ENCODE data around the gene CDHR2.

Gene CDHR2

DNA sequence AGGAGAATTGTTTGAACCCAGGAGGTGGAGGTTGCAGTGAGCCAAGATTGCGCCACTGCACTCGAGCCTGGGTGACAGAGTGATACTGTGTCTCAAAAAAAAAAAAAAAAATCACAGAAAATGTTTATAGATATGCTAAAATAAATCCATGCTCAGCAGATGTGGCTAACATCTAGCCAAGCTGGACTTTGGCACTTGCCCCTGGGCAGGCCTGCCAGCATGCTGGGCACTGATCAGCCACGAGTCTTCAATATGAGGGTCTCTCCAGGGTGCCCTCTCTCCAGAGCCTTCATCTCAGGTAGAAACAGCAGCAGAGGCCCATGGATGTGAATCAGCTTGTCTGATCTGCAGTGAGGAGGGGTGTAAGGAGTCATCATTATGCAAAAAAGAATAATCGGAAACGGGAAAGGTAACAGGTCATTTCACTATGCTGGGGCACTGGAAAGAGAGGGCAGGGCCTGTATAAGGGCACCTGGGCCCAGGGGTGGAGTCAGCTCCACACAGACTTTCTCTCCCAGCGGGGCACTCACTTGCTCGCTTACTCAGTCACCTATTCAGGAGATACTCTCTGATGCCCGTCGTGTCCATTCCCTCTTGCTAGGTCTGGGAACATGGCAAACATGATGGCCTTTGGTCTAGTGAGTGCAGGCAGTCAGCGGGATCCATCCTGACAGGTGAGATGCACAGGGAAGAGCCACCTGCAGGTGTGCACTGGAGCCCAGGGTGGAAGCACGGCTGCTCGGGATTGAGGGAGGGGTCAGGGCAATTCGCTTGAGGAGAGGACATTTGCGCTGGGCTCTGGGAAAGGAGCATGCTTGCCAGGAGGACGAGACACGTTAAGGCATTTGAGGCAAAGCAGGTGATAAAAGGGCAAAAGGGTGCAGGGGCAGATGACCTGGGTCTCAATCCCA lies 29.1 kb upstream of the CDHR2 start:
- Histone ChIP-seq H3K27ac (ENCODE audit: extremely low read depth, low read depth, low read length) (no peak overlapping the region), H3K4me3 (ENCODE audit: low read depth, low read length) (no peak overlapping the region), H3K9me3 (ENCODE audit: control insufficient read depth, insufficient read depth, low read depth, low read length) (no peaks in the 10 kb centered on the region), H3K4me1 (ENCODE audit: control insufficient read depth, insufficient read depth, low read length) (no peaks in the 10 kb centered on the region), H3K36me3 (ENCODE audit: control insufficient read depth in 2 of 2, insufficient read depth in 1 of 2, low read length in 2 of 2) (no peaks in the 10 kb centered on the region)
- TF ChIP-seq ZNF175 (tag by site-specific recombination; IDR thresholded peaks at IDR 0.05) (no peak), ZNF596 (tag by site-specific recombination; IDR thresholded peaks at IDR 0.05) (no peak), ZNF830 (tag by site-specific recombination; IDR thresholded peaks at IDR 0.05; ENCODE audit: low read depth) (no peak), ZNF19 (tag by site-specific recombination; IDR thresholded peaks at IDR 0.05; ENCODE audit: low read depth) (no peak), ZNF704 (tag by site-specific recombination; IDR thresholded peaks at IDR 0.05) (no peak), ZNF433 (tag by site-specific recombination; IDR thresholded peaks at IDR 0.05; ENCODE audit: low read depth) (no peak), ZNF747 (tag by site-specific recombination; IDR thresholded peaks at IDR 0.05) (no peak), ZNF112 (tag by site-specific recombination; IDR thresholded peaks at IDR 0.05) (no peak), ZNF624 (tag by site-specific recombination; IDR thresholded peaks at IDR 0.05) (no peak), ZNF221 (tag by site-specific recombination; IDR thresholded peaks at IDR 0.05; ENCODE audit: borderline replicate concordance) (no peak), ZNF138 (tag by site-specific recombination; IDR thresholded peaks at IDR 0.05; ENCODE audit: borderline replicate concordance) (no peak), ZNF843 (tag by site-specific recombination; IDR thresholded peaks at IDR 0.05) (no peak), TCF7L2 (IDR thresholded peaks at IDR 0.05; ENCODE audit: borderline replicate concordance, low read depth, low read length) (no peak), ZNF548 (tag by site-specific recombination; IDR thresholded peaks at IDR 0.05) (no peak)
- POLR2A ChIA-PET = interaction anchor here (0.6 kb wide), 1 partner anchor 79 kb away, joined by 3 read pairs; no protein-coding TSS in a partner anchor
- CTCF ChIA-PET = no interaction called here

GRCh38 chr5:176521286-176521685 lies 27.9 kb upstream of the CDHR2 start:
- POLR2A ChIA-PET = no interaction called here
- CTCF ChIA-PET = interaction anchor here (0.5 kb wide), 1 partner anchor 28 kb away, joined by 3 read pairs; no protein-coding TSS in a partner anchor
- H3K4me1 ChIP-seq (ENCODE audit: control insufficient read depth, insufficient read depth, low read length) = no peaks in the 10 kb centered on the region
- no peaks in the 10 kb centered on the region for H3K9me3 ChIP-seq (ENCODE audit: control insufficient read depth, insufficient read depth, low read depth, low read length)
- H3K36me3 ChIP-seq (ENCODE audit: control insufficient read depth in 2 of 2, insufficient read depth in 1 of 2, low read length in 2 of 2) = no peaks in the 10 kb centered on the region; a peak in 1 of 3 replicates
- no peak overlapping the region for H3K27ac ChIP-seq (ENCODE audit: extremely low read depth, low read depth, low read length)
- no peak for TF ChIP-seq ZNF76 (tag by site-specific recombination; IDR thresholded peaks at IDR 0.05; ENCODE audit: borderline replicate concordance, low read depth)
- TF ChIP-seq ZNF558 (tag by site-specific recombination; IDR thresholded peaks at IDR 0.05) = no peak
- TF ChIP-seq ZNF350 (tag by site-specific recombination; IDR thresholded peaks at IDR 0.05) = no peak
- TF ChIP-seq ZNF146 (tag by site-specific recombination; IDR thresholded peaks at IDR 0.05) = no peak
- no peak for TF ChIP-seq ZNF624 (tag by site-specific recombination; IDR thresholded peaks at IDR 0.05)
- TF ChIP-seq ZNF121 (tag by site-specific recombination; IDR thresholded peaks at IDR 0.05) = no peak
- H3K4me3 ChIP-seq (ENCODE audit: low read depth, low read length) = no peak overlapping the region

DNA sequence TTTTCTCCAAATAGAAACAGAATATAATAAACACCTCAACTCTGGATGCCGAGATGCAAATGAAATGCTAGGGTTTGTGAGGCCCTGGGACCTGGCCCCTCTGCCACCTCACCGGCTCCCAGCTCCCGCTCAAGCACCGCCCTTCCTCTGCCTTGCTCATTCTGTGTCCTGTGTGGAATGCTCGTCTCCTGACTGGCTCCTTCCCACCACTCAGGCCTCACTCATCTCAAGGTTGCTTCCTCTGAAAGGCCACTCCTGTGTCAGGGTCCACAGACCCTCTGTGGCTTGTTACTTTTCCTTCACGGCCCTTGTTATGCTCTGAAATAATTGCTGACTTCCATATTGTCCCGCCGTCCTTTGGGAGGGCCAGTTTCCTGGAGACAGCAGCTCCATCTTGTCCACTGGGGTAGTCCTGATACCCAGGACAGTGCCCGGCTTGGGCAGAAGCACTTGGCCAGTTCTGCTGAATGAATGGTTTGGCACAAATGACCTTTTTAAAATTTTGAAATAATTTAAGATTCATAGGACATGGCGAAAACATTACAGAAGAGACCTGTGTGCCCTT lies 27.4 kb upstream of the CDHR2 start:
- Histone ChIP-seq H3K9me3 (ENCODE audit: control insufficient read depth, insufficient read depth, low read depth, low read length) (no peaks in the 10 kb centered on the region), H3K36me3 (ENCODE audit: control insufficient read depth in 2 of 2, insufficient read depth in 1 of 2, low read length in 2 of 2) (no peaks in the 10 kb centered on the region; a peak in 1 of 3 replicates), H3K4me1 (ENCODE audit: control insufficient read depth, insufficient read depth, low read length) (no peaks in the 10 kb centered on the region), H3K4me3 (ENCODE audit: low read depth, low read length) (no peak overlapping the region), H3K27ac (ENCODE audit: extremely low read depth, low read depth, low read length) (no peak overlapping the region)
- POLR2A ChIA-PET = no interaction called here
- CTCF ChIA-PET = interaction anchor here (0.5 kb wide), 1 partner anchor 28 kb away, joined by 3 read pairs; no protein-coding TSS in a partner anchor
- TF ChIP-seq, protein P1, sequence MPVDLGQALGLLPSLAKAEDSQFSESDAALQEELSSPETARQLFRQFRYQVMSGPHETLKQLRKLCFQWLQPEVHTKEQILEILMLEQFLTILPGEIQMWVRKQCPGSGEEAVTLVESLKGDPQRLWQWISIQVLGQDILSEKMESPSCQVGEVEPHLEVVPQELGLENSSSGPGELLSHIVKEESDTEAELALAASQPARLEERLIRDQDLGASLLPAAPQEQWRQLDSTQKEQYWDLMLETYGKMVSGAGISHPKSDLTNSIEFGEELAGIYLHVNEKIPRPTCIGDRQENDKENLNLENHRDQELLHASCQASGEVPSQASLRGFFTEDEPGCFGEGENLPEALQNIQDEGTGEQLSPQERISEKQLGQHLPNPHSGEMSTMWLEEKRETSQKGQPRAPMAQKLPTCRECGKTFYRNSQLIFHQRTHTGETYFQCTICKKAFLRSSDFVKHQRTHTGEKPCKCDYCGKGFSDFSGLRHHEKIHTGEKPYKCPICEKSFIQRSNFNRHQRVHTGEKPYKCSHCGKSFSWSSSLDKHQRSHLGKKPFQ (tag by site-specific recombination; IDR thresholded peaks at IDR 0.05) = no peak
- TF ChIP-seq SALL2 (tag by site-specific recombination; IDR thresholded peaks at IDR 0.05; ENCODE audit: borderline replicate concordance) (no peak), AEBP2 (tag by site-specific recombination; IDR thresholded peaks at IDR 0.05; ENCODE audit: borderline replicate concordance) (no peak), RBAK (tag by site-specific recombination; IDR thresholded peaks at IDR 0.05) (no peak), ZNF791 (tag by site-specific recombination; IDR thresholded peaks at IDR 0.05) (no peak)
